Measurements from ENCODE around the gene SRBD1.

- no peak for TF ChIP-seq CTCF (IDR thresholded peaks at IDR 0.05; ENCODE audit: low read depth, low read length)
- TF ChIP-seq EZH2phosphoT487 (IDR thresholded peaks at IDR 0.05; ENCODE audit: low read depth) = no peak
Observed at GRCh38 chr2:45438872-45439665, 172.0 kb downstream of the SRBD1 start.

All from OCI-LY3 (cell line).